H1 (cell line): Measurements from ENCODE around the gene ERVFRD-1. TPM values are rescaled to one million over a fixed set of nuclear protein-coding genes. Genes with fewer than 3 reads are reported as not detected.

ENCODE experiments used
- CHD7 ChIP-seq: fragments of 300-600 bp; sonication (generic); IDR thresholded peaks from 2 replicates; pipeline ENCODE4 v1.7.1; 2012; ENCODE audit warnings: low read length, moderate library complexity, mild to moderate bottlenecking, inconsistent platforms; ENCODE audit not compliant: insufficient replicate concordance
- CREB1 ChIP-seq: IDR thresholded peaks from 2 replicates; pipeline ENCODE4 v1.6.1; 2012; ENCODE audit warnings: inconsistent platforms
- EGR1 ChIP-seq: IDR thresholded peaks from 2 replicates; pipeline ENCODE4 v1.6.1; 2011; ENCODE audit warnings: low read depth, low read length, borderline replicate concordance
- MAFK ChIP-seq: IDR thresholded peaks from 2 replicates; pipeline ENCODE4 v1.6.1; 2012; ENCODE audit warnings: low read depth, mild to moderate bottlenecking, improper control_type of control experiment, low read length
- SP4 ChIP-seq: IDR thresholded peaks from 2 replicates; pipeline ENCODE4 v1.6.1; 2012; ENCODE audit warnings: low read length, inconsistent platforms
- YY1 ChIP-seq: IDR thresholded peaks from 2 replicates; pipeline ENCODE4 v1.6.1; 2011; ENCODE audit warnings: low read depth, mild to moderate bottlenecking, low read length
- polyA plus RNA-seq, 7 experiments: library from polyadenylated mRNA; depleted of rRNA in 3 of 7; stranded (reverse) in 5 of 7; unstranded in 2 of 7; fragments of >200 nt in 5 of 7; fragments of 200-250 nt in 2 of 7; gene quantifications; 1 replicate in 5 of 7; 2 replicates in 1 of 7; 4 replicates in 1 of 7; pipeline versions ENCODE4 v1.2.1 to v1.2.3, GENCODE V29; 2011 to 2013; ENCODE audit warnings: missing spikeins in 2 of 7, mixed read lengths in 2 of 7
- total RNA-seq: library from RNA; stranded (reverse); fragmentation: NEBNext Ultra II Directional; extraction: Animal tissue kit (Norgen Biotek cat#: 25700); gene quantifications from 2 replicates; pipeline ENCODE4 v1.2.1, GENCODE V29; 2021

ERVFRD-1 gene
- total and polyA plus RNA-seq, 2 of the 8 experiments (the other 6 are each of a cell fraction or from before 2014, with no cell fraction given): not detected

- no peak for TF ChIP-seq CHD7
- TF ChIP-seq EGR1: no peak
- TF ChIP-seq CREB1: no peak
- TF ChIP-seq MAFK: no peak
- no peak for TF ChIP-seq SP4
- no peak for TF ChIP-seq YY1
Measured at GRCh38 chr6:11069760-11070159, 41.8 kb downstream of the ERVFRD-1 start (continued).
